ENCODE measurements around the gene ZNF3.

DNA sequence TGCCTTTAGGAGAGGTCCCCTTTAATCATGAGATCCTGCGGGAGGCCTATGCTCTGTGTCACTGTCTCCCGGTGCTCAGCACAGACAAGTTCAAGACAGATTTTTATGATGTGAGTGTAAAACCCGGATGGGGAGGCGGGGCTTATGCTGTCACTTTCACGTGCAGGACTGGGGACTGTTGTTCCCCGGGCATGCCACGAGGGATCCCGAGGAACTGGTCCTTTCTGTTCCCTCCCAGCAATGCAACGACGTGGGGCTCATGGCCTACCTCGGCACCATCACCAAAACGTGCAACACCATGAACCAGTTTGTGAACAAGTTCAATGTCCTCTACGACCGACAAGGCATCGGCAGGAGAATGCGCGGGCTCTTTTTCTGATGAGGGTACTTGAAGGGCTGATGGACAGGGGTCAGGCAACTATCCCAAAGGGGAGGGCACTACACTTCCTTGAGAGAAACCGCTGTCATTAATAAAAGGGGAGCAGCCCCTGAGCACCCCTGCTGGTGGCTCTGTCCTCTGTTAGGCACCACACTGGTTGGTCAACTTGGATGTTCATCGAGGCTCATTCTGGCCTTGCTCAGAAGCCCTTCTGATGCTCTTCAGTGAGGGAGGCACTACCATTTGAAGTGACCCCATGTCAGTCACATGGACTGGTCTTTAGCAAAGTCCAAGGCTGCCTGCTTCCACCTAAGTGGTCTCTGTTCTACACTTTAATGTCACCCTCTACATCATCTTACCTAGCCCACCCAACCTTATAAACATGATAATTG, 10.1 kb upstream of the ZNF3 start:
- TF ChIP-seq POLR2A (IDR thresholded peaks at IDR 0.05; ENCODE audit: low read length) (peak; percentile 38), GATA1 (IDR thresholded peaks at IDR 0.05; ENCODE audit: low read depth, low read length) (no peak)
